ENCODE measurements around the gene XPO4. TPM values are rescaled to one million over a fixed set of nuclear protein-coding genes. Genes with fewer than 3 reads are reported as not detected.

The XPO4 gene
- total RNA-seq, 1 experiment from 2014 or later: 16.2 TPM

GRCh38 chr13:20815464-20815863, 87.1 kb downstream of the XPO4 start:
- no peak overlapping the region for H3K27ac ChIP-seq (ENCODE audit: low read length)
- no peak overlapping the region for H3K4me3 ChIP-seq (ENCODE audit: low read depth in 2 of 2, low read length in 2 of 2)
- no peak for ATAC-seq
- BruUV-seq (replicated peaks): no TSS peak
- TF ChIP-seq SIN3A (IDR thresholded peaks at IDR 0.05; ENCODE audit: borderline replicate concordance, insufficient read depth, low read depth, low read length) (no peak), POLR2AphosphoS5 (IDR thresholded peaks at IDR 0.05; ENCODE audit: low read depth, low read length) (no peak), TCF7L2 (IDR thresholded peaks at IDR 0.05; ENCODE audit: low read depth, low read length) (no peak), REST (IDR thresholded peaks at IDR 0.05; ENCODE audit: insufficient read depth in 1 of 2, low read depth in 2 of 2, low read length in 1 of 2) (no peak)
- TF ChIP-seq, protein P1, sequence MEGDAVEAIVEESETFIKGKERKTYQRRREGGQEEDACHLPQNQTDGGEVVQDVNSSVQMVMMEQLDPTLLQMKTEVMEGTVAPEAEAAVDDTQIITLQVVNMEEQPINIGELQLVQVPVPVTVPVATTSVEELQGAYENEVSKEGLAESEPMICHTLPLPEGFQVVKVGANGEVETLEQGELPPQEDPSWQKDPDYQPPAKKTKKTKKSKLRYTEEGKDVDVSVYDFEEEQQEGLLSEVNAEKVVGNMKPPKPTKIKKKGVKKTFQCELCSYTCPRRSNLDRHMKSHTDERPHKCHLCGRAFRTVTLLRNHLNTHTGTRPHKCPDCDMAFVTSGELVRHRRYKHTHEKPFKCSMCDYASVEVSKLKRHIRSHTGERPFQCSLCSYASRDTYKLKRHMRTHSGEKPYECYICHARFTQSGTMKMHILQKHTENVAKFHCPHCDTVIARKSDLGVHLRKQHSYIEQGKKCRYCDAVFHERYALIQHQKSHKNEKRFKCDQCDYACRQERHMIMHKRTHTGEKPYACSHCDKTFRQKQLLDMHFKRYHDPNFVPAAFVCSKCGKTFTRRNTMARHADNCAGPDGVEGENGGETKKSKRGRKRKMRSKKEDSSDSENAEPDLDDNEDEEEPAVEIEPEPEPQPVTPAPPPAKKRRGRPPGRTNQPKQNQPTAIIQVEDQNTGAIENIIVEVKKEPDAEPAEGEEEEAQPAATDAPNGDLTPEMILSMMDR (IDR thresholded peaks at IDR 0.05): no peak
- no peak for DNase-seq (ENCODE audit: low read depth, low spot score)
- intact Hi-C loops (cut with micrococcal nuclease; ENCODE audit: unreplicated experiment) (no loop called here), in situ Hi-C loops (cut with HindIII; ENCODE audit: low pct_unique_long_range_greater_than_20kb, low sequenced_read_pairs) (no loop called here)
- H3K9me3 ChIP-seq (ENCODE audit: control insufficient read depth, insufficient read depth, low read depth, low read length): no peaks in the 10 kb centered on the region
- ChIA-PET POLR2A (interaction anchor here (0.6 kb wide), 2 partner anchors 35 to 202 kb away, joined by 3 read pairs; no protein-coding TSS in a partner anchor), CTCF (no interaction called here)
- H3K27me3 ChIP-seq (ENCODE audit: control insufficient read depth, insufficient read depth, low read length): no peaks in the 10 kb centered on the region
- peaks cover 14% of the 10 kb centered on the region for H3K4me1 ChIP-seq (ENCODE audit: control insufficient read depth, insufficient read depth, low read length)
- H3K36me3 ChIP-seq (ENCODE audit: control insufficient read depth, insufficient read depth, low read length): no peaks in the 10 kb centered on the region

DNA sequence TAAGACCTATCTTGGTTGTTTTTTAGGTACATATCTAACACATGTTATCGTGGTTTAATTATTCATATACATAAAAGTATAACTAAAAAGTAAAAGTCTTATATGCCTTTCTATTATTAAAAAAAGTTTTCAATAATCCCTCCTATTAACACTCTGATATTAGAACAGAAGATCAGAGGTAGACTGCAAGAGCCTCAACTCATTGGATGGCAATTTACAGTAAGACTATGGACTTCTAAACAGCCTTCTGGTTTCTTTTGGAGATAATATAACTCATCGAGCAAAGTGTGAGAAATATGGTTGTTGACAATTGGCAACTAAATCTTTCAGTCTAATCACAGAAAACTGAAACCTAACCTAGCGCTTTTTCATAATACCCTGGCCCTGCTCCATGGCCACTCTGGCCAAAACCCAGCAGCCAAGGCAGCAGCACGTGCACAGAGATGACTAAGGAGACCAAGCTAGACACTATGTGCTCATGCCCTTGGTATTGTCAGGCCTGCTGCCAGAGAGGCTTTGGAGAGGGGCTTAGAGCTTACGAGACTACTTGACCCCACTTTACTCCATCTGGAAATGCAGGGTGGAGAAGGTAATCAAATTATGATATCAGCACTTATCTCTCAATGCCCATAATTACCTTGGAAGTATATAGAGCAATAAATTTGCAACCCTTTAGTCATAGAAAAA, 88.2 kb downstream of the XPO4 start:
- intact Hi-C loops (cut with micrococcal nuclease; ENCODE audit: unreplicated experiment) (no loop called here), in situ Hi-C loops (cut with HindIII; ENCODE audit: low pct_unique_long_range_greater_than_20kb, low sequenced_read_pairs) (no loop called here)
- DNase-seq (ENCODE audit: low read depth, low spot score) (no peak), ATAC-seq (no peak)
- Histone ChIP-seq H3K9me3 (ENCODE audit: control insufficient read depth, insufficient read depth, low read depth, low read length) (no peaks in the 10 kb centered on the region), H3K27ac (ENCODE audit: low read length) (no peak overlapping the region), H3K4me1 (ENCODE audit: control insufficient read depth, insufficient read depth, low read length) (peaks cover 14% of the 10 kb centered on the region), H3K27me3 (ENCODE audit: control insufficient read depth, insufficient read depth, low read length) (no peaks in the 10 kb centered on the region), H3K36me3 (ENCODE audit: control insufficient read depth, insufficient read depth, low read length) (no peaks in the 10 kb centered on the region), H3K4me3 (ENCODE audit: low read depth in 2 of 2, low read length in 2 of 2) (no peak overlapping the region)
- BruUV-seq (replicated peaks): no TSS peak
- POLR2A ChIA-PET: no interaction called here
- TF ChIP-seq SIN3A (IDR thresholded peaks at IDR 0.05; ENCODE audit: borderline replicate concordance, insufficient read depth, low read depth, low read length): no peak
- TF ChIP-seq, protein P1 (IDR thresholded peaks at IDR 0.05): no peak
- no peak for TF ChIP-seq TCF7L2 (IDR thresholded peaks at IDR 0.05; ENCODE audit: low read depth, low read length)
- TF ChIP-seq POLR2AphosphoS5 (IDR thresholded peaks at IDR 0.05; ENCODE audit: low read depth, low read length): no peak
- no peak for TF ChIP-seq REST (IDR thresholded peaks at IDR 0.05; ENCODE audit: insufficient read depth in 1 of 2, low read depth in 2 of 2, low read length in 1 of 2)
- CTCF ChIA-PET: no interaction called here

Data from Panc1 (cell line).